A549 (cell line): ENCODE measurements around the gene TPCN1. TPM values are rescaled to one million over a fixed set of nuclear protein-coding genes. Genes with fewer than 3 reads are reported as not detected.
A peak's percentile ranks its signal among the peaks of the same experiment; 100 is the strongest.

Experiments used
- ATAC-seq, 2 experiments: fragments of 200-7000 bp in 1 of 2; fragments of >200 bp in 1 of 2; cut with Nextera tagmentation in 1 of 2; cut with Tn5 transposase in 1 of 2; 3 replicates each; pipeline versions ENCODE4 v1.8.0 to v1.9.1; 2018 to 2020; ENCODE audit warnings: mild to moderate bottlenecking in 1 of 2, moderate library complexity in 1 of 2
- CTCF ChIA-PET: fragments of 300-600 bp; sonication (Branson Sonifier 250); formaldehyde crosslinking; extraction: SDS; loops from one replicate; lab custom pipeline; 2021; ENCODE audit warnings: antibody characterized with exemption, inconsistent platforms; lab: Yijun Ruan, JAX
- POLR2A ChIA-PET: fragments of 350-600 bp; formaldehyde crosslinking; extraction: SDS; loops from one replicate; lab custom pipeline; 2021; ENCODE audit warnings: antibody characterized with exemption, inconsistent platforms; lab: Yijun Ruan, JAX
- DNase-seq, 2 experiments: peaks; one replicate each; pipeline versions ENCODE4 v3.0.0 to v3.0.0-alpha.2; 2011 to 2016; ENCODE audit warnings: low read depth in 1 of 2, low spot score in 1 of 2
- FAIRE-seq: peaks from 2 replicates; lab custom pipeline; 2011; peaks lifted over from hg19 to GRCh38; lab: Jason Lieb, UNC
- H3K27ac ChIP-seq, 2 experiments: fragments of >200 bp; sonication (Bioruptor Twin); formaldehyde crosslinking; 3 replicates each; pipeline ENCODE4 v1.5.1; 2016 to 2017
- H3K4me1 ChIP-seq: fragments of >200 bp; sonication (Bioruptor Twin); formaldehyde crosslinking; 3 replicates; pipeline ENCODE4 v1.6.1; 2016
- H3K4me2 ChIP-seq: fragments of >200 bp; sonication (Bioruptor Twin); formaldehyde crosslinking; 3 replicates; pipeline ENCODE4 v1.6.1; 2016
- H3K4me3 ChIP-seq: fragments of >200 bp; sonication (Bioruptor Twin); formaldehyde crosslinking; 3 replicates; pipeline ENCODE4 v1.5.1; 2016
- H3K9me3 ChIP-seq: fragments of >200 bp; sonication (Bioruptor Twin); formaldehyde crosslinking; 3 replicates; pipeline ENCODE4 v1.6.1; 2016
- EP300 ChIP-seq, 2 experiments: fragments of >200 bp; sonication (Bioruptor Twin); formaldehyde crosslinking; IDR thresholded peaks; 2 replicates in 1 of 2; 3 replicates in 1 of 2; pipeline ENCODE4 v1.6.1; 2016 to 2017
- FOSB ChIP-seq: fragments of 250-450 bp; sonication (Bioruptor Pico); IDR thresholded peaks from 2 replicates; pipeline ENCODE4 v1.5.0; 2020; ENCODE audit warnings: mild to moderate bottlenecking, moderate library complexity
- FOSL2 ChIP-seq, 2 experiments: fragments of 450-650 bp in 1 of 2; fragments of >200 bp in 1 of 2; sonication (Bioruptor Twin) in 1 of 2; formaldehyde crosslinking; IDR thresholded peaks; 2 replicates each; pipeline versions ENCODE4 v1.5.0 to v1.6.1; 2016 to 2020; ENCODE audit warnings: mild to moderate bottlenecking in 1 of 2, moderate library complexity in 1 of 2
- FOXS1 ChIP-seq: fragments of 250-450 bp; sonication (Bioruptor Pico); IDR thresholded peaks from 2 replicates; pipeline ENCODE4 v1.5.0; 2020; ENCODE audit warnings: mild to moderate bottlenecking, moderate library complexity
- HOXA7 ChIP-seq: fragments of 250-450 bp; sonication (Bioruptor Pico); IDR thresholded peaks from 2 replicates; pipeline ENCODE4 v1.5.0; 2020; ENCODE audit warnings: mild to moderate bottlenecking, moderate library complexity
- KDM1A ChIP-seq: fragments of 200-600 bp; sonication (generic); IDR thresholded peaks from 2 replicates; pipeline ENCODE4 v1.6.1; 2016; ENCODE audit warnings: low read depth, mild to moderate bottlenecking
- KDM5A ChIP-seq: fragments of 200-600 bp; sonication (generic); IDR thresholded peaks from 2 replicates; pipeline ENCODE4 v1.6.1; 2016; ENCODE audit warnings: antibody characterized with exemption, mild to moderate bottlenecking
- MAZ ChIP-seq: fragments of 150-350 bp; IDR thresholded peaks from 2 replicates; pipeline ENCODE4 v1.6.1; 2014; ENCODE audit warnings: antibody characterized with exemption, low read depth, low read length, borderline replicate concordance
- POLR2A ChIP-seq: IDR thresholded peaks from 2 replicates; pipeline ENCODE4 v1.6.1; 2012; ENCODE audit warnings: mild to moderate bottlenecking, low read length
- RNF2 ChIP-seq: fragments of 200-600 bp; sonication (generic); IDR thresholded peaks from 2 replicates; pipeline ENCODE4 v1.6.1; 2016; ENCODE audit warnings: low read depth, mild to moderate bottlenecking, antibody characterized with exemption, moderate library complexity, borderline replicate concordance
- TFCP2L1 ChIP-seq: fragments of 250-450 bp; sonication (Bioruptor Pico); IDR thresholded peaks from 2 replicates; pipeline ENCODE4 v1.5.0; 2021; ENCODE audit warnings: mild to moderate bottlenecking
- ZFP36 ChIP-seq: fragments of 450-650 bp; IDR thresholded peaks from 2 replicates; pipeline ENCODE4 v1.6.1; 2014; ENCODE audit warnings: borderline replicate concordance; ENCODE audit not compliant: partially characterized antibody
- WGBS: methylation state at CpG from one replicate; pipeline ENCODE4 v1.1.6; 2017; ENCODE audit errors: missing lambda C conversion rate; 5-methylcytosine and 5-hydroxymethylcytosine counted together
- polyA plus RNA-seq, 4 experiments: library from polyadenylated mRNA; depleted of rRNA in 3 of 4; stranded (reverse); fragments of >200 nt; fragmentation: RNase III in 1 of 4; extraction: RNeasy Plus Mini Kit Qiagen cat#74134 plus additional on column Dnase treatment in 1 of 4; gene quantifications; 2 replicates in 3 of 4; 3 replicates in 1 of 4; pipeline ENCODE4 v1.2.3, GENCODE V29; 2011 to 2017
- TF ChIP-seq, protein P1 (sequence below): fragments of >200 bp; sonication (Bioruptor Twin); formaldehyde crosslinking; IDR thresholded peaks from 3 replicates; pipeline ENCODE4 v1.6.1; 2016
- TF ChIP-seq, protein P2 (sequence below): fragments of 450-650 bp; IDR thresholded peaks from 2 replicates; pipeline ENCODE4 v1.6.1; 2014; ENCODE audit warnings: antibody characterized with exemption
- TF ChIP-seq, protein P3 (sequence below): fragments of 150-350 bp; IDR thresholded peaks from 2 replicates; pipeline ENCODE4 v1.6.1; 2014; ENCODE audit warnings: low read depth, mild to moderate bottlenecking, low read length

Gene TPCN1
- polyA plus RNA-seq, 2 of the 4 experiments (the other 2 are of a cell fraction) = 21.9 to 24.1 TPM

DNA sequence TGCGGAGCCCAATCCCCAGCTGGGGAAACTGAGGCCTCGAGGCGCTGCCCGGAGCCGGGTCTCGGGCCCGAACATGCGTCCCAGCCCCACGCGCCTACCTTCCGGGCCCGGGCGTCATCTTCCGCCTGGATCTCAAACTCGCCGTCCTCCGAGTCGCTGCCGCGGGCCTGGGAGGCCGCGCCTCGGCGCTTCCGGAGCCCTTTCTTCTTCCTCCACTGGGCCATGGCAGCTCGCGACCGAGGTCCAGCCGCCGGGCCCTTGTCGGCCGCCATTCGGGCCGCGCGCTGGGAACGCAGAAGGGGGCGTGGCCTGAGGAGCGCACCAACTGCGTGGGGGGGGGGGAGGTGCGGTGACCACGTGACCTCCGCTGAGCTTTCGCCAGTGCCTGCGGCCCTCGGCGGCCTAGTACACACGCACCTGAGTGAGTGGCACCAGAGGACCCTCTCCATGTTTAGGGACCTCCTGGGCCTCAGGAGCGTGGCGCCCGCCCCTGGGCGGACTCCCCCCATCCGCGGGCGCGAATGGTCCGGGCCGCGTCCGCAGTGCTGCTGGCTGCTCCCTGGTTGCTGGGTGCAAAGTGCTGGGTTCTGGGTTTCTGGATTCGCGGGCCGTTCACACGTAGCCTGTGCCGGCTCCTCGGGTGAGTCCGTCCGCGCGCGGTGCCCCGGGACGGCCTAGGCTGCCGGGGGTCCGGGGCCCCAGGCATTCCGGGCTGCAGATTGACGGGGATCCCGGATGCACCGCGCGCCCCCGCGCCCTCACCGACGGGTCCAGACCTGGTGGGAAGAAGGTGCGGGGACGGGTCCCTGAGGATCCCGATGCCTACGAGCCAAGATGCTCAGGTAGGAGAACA lies 35.9 kb upstream of the TPCN1 start, which contains the start of the genes DDX54 and RITA1 (continued):
- TF ChIP-seq EP300 (IDR thresholded peaks at IDR 0.05) (no peak), FOSB (no peak), RNF2 (peak; percentile 70; the same call in 1 of the 2 replicates), POLR2A (peak; percentile 78; the same call in 1 of the 2 replicates), HOXA7 (CRISPR knock-in tag) (no peak; the same call in 1 of the 2 replicates), FOSL2 (IDR thresholded peaks at IDR 0.05) (no peak), FOSL2 (CRISPR knock-in tag; IDR thresholded peaks at IDR 0.05) (peak; percentile 34; the same call in 1 of the 2 replicates), KDM5A (peak; percentile 66), FOXS1 (CRISPR knock-in tag) (no peak), MAZ (no peak)
- TF ChIP-seq, protein P1, sequence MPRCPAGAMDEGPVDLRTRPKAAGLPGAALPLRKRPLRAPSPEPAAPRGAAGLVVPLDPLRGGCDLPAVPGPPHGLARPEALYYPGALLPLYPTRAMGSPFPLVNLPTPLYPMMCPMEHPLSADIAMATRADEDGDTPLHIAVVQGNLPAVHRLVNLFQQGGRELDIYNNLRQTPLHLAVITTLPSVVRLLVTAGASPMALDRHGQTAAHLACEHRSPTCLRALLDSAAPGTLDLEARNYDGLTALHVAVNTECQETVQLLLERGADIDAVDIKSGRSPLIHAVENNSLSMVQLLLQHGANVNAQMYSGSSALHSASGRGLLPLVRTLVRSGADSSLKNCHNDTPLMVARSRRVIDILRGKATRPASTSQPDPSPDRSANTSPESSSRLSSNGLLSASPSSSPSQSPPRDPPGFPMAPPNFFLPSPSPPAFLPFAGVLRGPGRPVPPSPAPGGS = peak; percentile 62
- TF ChIP-seq, protein P2, sequence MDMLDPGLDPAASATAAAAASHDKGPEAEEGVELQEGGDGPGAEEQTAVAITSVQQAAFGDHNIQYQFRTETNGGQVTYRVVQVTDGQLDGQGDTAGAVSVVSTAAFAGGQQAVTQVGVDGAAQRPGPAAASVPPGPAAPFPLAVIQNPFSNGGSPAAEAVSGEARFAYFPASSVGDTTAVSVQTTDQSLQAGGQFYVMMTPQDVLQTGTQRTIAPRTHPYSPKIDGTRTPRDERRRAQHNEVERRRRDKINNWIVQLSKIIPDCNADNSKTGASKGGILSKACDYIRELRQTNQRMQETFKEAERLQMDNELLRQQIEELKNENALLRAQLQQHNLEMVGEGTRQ = peak; percentile 96

DNA sequence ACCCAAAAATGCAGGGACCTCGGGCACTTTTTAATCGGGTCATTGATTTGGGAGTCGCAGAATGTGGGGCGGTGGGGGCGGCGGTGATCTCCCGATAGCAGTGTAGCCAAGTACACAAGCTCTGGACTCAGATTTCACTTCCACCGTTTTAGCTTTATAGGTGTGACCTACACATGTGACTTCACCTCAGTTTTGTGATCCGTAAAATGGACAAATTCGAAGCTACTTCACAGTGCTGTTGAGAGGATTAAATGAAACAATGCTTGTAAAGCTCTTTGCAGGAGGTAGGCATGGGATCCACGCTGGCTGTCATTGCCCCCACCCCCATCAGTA lies 35.3 kb upstream of the TPCN1 start:
- peak overlapping the region; percentile 96 to 98 for H3K27ac ChIP-seq
- peak overlapping the region; percentile 78 for H3K4me2 ChIP-seq
- peaks cover 27% of the 10 kb centered on the region for H3K4me1 ChIP-seq
- no peaks in the 10 kb centered on the region for H3K9me3 ChIP-seq
- WGBS = 6% methylated on average over 11 of the region's 11 CpGs
- FAIRE-seq (no peak), ATAC-seq (peak in 1 of 2 experiments; percentile 0; a peak in 2 of 6 replicates), DNase-seq (peak in 1 of 2 experiments; percentile 55)
- ChIA-PET CTCF (interaction anchor here (0.5 to 3.7 kb wide), 6 partner anchors 9 to 727 kb away, joined by 3 to 20 read pairs (median 6); no protein-coding TSS in a partner anchor), POLR2A (interaction anchor here (0.6 to 2.4 kb wide), 9 partner anchors 8 to 236 kb away, joined by 3 to 12 read pairs (median 4); partner anchors contain the start of genes SDSL and TPCN1)
- peak overlapping the region; percentile 89 for H3K4me3 ChIP-seq
- TF ChIP-seq KDM1A (peak; percentile 86; the same call in 1 of the 2 replicates), TFCP2L1 (CRISPR knock-in tag) (no peak)
- TF ChIP-seq, all 56 proteins: peak for 1

DNA sequence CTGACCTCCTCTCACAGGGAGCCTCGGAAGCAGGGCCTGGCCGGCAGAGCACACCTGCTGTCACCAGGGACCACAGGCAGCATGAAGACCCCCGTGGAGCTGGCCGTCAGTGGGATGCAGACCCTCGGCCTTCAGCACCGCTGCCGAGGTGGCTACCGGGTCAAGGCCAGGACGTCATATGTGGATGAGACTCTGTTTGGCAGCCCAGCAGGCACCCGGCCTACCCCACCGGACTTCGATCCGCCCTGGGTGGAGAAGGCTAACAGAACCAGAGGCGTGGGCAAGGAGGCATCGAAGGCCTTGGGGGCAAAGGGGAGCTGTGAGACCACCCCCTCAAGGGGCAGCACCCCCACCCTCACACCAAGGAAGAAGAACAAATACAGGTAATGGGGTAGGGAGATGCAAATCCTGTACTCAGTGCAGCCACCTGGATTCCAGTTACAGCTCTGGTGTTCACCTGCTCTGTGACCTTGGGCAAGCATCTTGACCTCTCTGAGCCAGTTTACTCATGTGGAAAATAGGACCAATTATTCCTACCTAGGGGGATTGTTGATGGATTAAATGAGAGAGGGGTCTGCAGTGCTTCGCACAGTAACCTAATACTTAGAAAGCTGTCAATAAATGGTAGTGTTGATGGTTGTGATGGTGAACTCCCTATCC lies 34.5 kb upstream of the TPCN1 start:
- FAIRE-seq = no peak
- Histone ChIP-seq H3K27ac (peak overlapping the region in 1 of 2 experiments; percentile 98; a peak in 3 of 6 replicates), H3K9me3 (no peaks in the 10 kb centered on the region), H3K4me1 (peaks cover 29% of the 10 kb centered on the region), H3K4me2 (peak overlapping the region; percentile 78), H3K4me3 (peak overlapping the region; percentile 89; the same call in 2 of the 3 replicates)
- TF ChIP-seq, protein P3, sequence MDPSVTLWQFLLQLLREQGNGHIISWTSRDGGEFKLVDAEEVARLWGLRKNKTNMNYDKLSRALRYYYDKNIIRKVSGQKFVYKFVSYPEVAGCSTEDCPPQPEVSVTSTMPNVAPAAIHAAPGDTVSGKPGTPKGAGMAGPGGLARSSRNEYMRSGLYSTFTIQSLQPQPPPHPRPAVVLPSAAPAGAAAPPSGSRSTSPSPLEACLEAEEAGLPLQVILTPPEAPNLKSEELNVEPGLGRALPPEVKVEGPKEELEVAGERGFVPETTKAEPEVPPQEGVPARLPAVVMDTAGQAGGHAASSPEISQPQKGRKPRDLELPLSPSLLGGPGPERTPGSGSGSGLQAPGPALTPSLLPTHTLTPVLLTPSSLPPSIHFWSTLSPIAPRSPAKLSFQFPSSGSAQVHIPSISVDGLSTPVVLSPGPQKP = no peak
- TF ChIP-seq ZFP36 = peak; percentile 49
- CTCF ChIA-PET = interaction anchor here (0.9 to 3.4 kb wide), 7 partner anchors 9 to 238 kb away, joined by 3 to 11 read pairs (median 3); no protein-coding TSS in a partner anchor
- no peak for DNase-seq
- no peak for ATAC-seq
- WGBS = 84% methylated on average over 5 of the region's 16 CpGs
- POLR2A ChIA-PET = interaction anchor here (0.6 to 1.3 kb wide), 3 partner anchors 10 to 36 kb away, joined by 3 to 4 read pairs (median 3); partner anchors contain the start of gene TPCN1
